Measurements from ENCODE around the gene ATXN10. TPM values are rescaled to one million over a fixed set of nuclear protein-coding genes. Genes with fewer than 3 reads are reported as not detected.

ATXN10 gene
- total RNA-seq, 1 experiment from 2014 or later: 303 TPM

- H3K27ac ChIP-seq: no peak overlapping the region
- H3K9me2 ChIP-seq (ENCODE audit: insufficient read depth): no peaks in the 10 kb centered on the region
Observed at GRCh38 chr22:45818424-45819085, 146.9 kb downstream of the ATXN10 start.

GRCh38 chr22:45819305-45819704, 147.7 kb downstream of the ATXN10 start:
- intact Hi-C loops (cut with micrococcal nuclease; ENCODE audit: unreplicated experiment): no loop called here
- no peak for DNase-seq
- Histone ChIP-seq H3K79me2 (ENCODE audit: low read depth) (no peaks in the 10 kb centered on the region), H4K20me1 (ENCODE audit: insufficient read depth) (no peaks in the 10 kb centered on the region; the same call in 1 of the 2 replicates), H3K4me1 (replicated peaks; ENCODE audit: insufficient read depth) (no peaks in the 10 kb centered on the region), H3K4me2 (no peak overlapping the region), H2AFZ (no peak overlapping the region), H3K4me3 (no peak overlapping the region), H3K27ac (no peak overlapping the region), H3K36me3 (ENCODE audit: low read depth) (peaks cover 12% of the 10 kb centered on the region; the same call in 1 of the 2 replicates), H3F3A (ENCODE audit: insufficient read depth, low read depth) (peaks cover 10% of the 10 kb centered on the region), H3K9me3 (ENCODE audit: insufficient read depth, low read depth) (no peaks in the 10 kb centered on the region), H3K27me3 (ENCODE audit: insufficient read depth, low read depth) (no peaks in the 10 kb centered on the region), H3K9me2 (ENCODE audit: insufficient read depth) (no peaks in the 10 kb centered on the region)
- ChIA-PET POLR2A (ENCODE audit: unreplicated experiment) (no interaction called here), CTCF (no interaction called here)
- TF ChIP-seq EZH2 (IDR thresholded peaks at IDR 0.05; ENCODE audit: low read depth) (no peak), CTCF (conservative IDR thresholded peaks at IDR 0.05) (no peak)
- BruUV-seq (replicated peaks): no TSS peak

More at GRCh38 chr22:45818424-45819085, 146.9 kb downstream of the ATXN10 start:
- no peaks in the 10 kb centered on the region; the same call in 1 of the 2 replicates for H4K20me1 ChIP-seq (ENCODE audit: insufficient read depth)
- H3K4me1 ChIP-seq (replicated peaks; ENCODE audit: insufficient read depth): no peaks in the 10 kb centered on the region
- DNase-seq: no peak
- no peak overlapping the region for H2AFZ ChIP-seq
- no peaks in the 10 kb centered on the region for H3K27me3 ChIP-seq (ENCODE audit: insufficient read depth, low read depth)
- no peak overlapping the region for H3K4me2 ChIP-seq
- no peaks in the 10 kb centered on the region for H3K9me3 ChIP-seq (ENCODE audit: insufficient read depth, low read depth)
- CTCF ChIA-PET: no interaction called here
- peaks cover 11% of the 10 kb centered on the region; the same call in 1 of the 2 replicates for H3K36me3 ChIP-seq (ENCODE audit: low read depth)
- intact Hi-C loops (cut with micrococcal nuclease; ENCODE audit: unreplicated experiment): no loop called here
- H3K4me3 ChIP-seq: no peak overlapping the region
- no TSS peak for BruUV-seq (replicated peaks)
- H3F3A ChIP-seq (ENCODE audit: insufficient read depth, low read depth): peaks cover 10% of the 10 kb centered on the region
- TF ChIP-seq CTCF (conservative IDR thresholded peaks at IDR 0.05) (no peak), EZH2 (IDR thresholded peaks at IDR 0.05; ENCODE audit: low read depth) (no peak)
- no peaks in the 10 kb centered on the region for H3K79me2 ChIP-seq (ENCODE audit: low read depth)
- POLR2A ChIA-PET (ENCODE audit: unreplicated experiment): interaction anchor here (0.7 kb wide), 1 partner anchor 485 kb away, joined by 5 read pairs; no protein-coding TSS in a partner anchor

- peaks cover 13% of the 10 kb centered on the region for H3F3A ChIP-seq (ENCODE audit: insufficient read depth, low read depth)
- no peak overlapping the region for H2AFZ ChIP-seq
- no peak overlapping the region for H3K4me3 ChIP-seq
- DNase-seq: no peak
- ChIA-PET CTCF (no interaction called here), POLR2A (ENCODE audit: unreplicated experiment) (no interaction called here)
- no peaks in the 10 kb centered on the region for H3K27me3 ChIP-seq (ENCODE audit: insufficient read depth, low read depth)
- no peaks in the 10 kb centered on the region for H3K4me1 ChIP-seq (replicated peaks; ENCODE audit: insufficient read depth)
- no TSS peak for BruUV-seq (replicated peaks)
- 0 out of 2 replicates have a peak, but pooled peaks cover 3% of the 10 kb centered on the region for H3K9me3 ChIP-seq (ENCODE audit: insufficient read depth, low read depth)
- no peak overlapping the region for H3K4me2 ChIP-seq
- H3K79me2 ChIP-seq (ENCODE audit: low read depth): no peaks in the 10 kb centered on the region
- peaks cover 37% of the 10 kb centered on the region; the same call in 1 of the 2 replicates for H3K36me3 ChIP-seq (ENCODE audit: low read depth)
- no peak overlapping the region for H3K27ac ChIP-seq
- no peaks in the 10 kb centered on the region for H3K9me2 ChIP-seq (ENCODE audit: insufficient read depth)
- H4K20me1 ChIP-seq (ENCODE audit: insufficient read depth): no peaks in the 10 kb centered on the region; the same call in 1 of the 2 replicates
- TF ChIP-seq EZH2 (IDR thresholded peaks at IDR 0.05; ENCODE audit: low read depth): no peak
- intact Hi-C loops (cut with micrococcal nuclease; ENCODE audit: unreplicated experiment): no loop called here
Observed at GRCh38 chr22:45823336-45823735, 151.7 kb downstream of the ATXN10 start.

Data from PC-9 (cell line).